ENCODE measurements around the gene PTTG1IP2. TPM values are rescaled to one million over a fixed set of nuclear protein-coding genes. Genes with fewer than 3 reads are reported as not detected.

Gene PTTG1IP2
- total RNA-seq, 4 donors from 2014 or later: not detected

DNA sequence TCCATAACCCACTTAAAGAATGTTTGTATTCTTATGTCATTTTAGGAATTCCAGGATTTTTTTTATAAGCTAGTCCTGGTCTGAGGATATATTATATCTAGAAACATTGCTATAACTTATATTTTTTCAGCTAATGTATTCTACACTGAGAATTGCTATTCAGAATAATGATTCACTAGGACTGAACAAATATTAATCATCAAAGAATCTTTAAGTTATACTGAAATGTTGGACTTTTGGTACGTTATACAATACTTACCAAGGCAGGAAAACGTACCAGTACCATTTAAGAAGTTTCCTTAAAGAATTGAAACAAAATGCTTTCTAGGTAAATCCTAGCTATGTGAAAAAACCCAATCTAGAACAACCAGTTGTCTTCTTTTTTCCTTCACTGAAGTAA is 18.4 kb downstream of the PTTG1IP2 start:
- 42 to 55% methylated on average over 2 of the region's 2 CpGs for WGBS, 2 donors (ENCODE audit: low coverage in 1 of 2)
- TF ChIP-seq POLR2A (IDR thresholded peaks at IDR 0.05): no peak
- TF ChIP-seq EP300 (IDR thresholded peaks at IDR 0.05; ENCODE audit: low read depth): no peak
- no peak for TF ChIP-seq POLR2AphosphoS5 (IDR thresholded peaks at IDR 0.05)
- TF ChIP-seq, protein P1, sequence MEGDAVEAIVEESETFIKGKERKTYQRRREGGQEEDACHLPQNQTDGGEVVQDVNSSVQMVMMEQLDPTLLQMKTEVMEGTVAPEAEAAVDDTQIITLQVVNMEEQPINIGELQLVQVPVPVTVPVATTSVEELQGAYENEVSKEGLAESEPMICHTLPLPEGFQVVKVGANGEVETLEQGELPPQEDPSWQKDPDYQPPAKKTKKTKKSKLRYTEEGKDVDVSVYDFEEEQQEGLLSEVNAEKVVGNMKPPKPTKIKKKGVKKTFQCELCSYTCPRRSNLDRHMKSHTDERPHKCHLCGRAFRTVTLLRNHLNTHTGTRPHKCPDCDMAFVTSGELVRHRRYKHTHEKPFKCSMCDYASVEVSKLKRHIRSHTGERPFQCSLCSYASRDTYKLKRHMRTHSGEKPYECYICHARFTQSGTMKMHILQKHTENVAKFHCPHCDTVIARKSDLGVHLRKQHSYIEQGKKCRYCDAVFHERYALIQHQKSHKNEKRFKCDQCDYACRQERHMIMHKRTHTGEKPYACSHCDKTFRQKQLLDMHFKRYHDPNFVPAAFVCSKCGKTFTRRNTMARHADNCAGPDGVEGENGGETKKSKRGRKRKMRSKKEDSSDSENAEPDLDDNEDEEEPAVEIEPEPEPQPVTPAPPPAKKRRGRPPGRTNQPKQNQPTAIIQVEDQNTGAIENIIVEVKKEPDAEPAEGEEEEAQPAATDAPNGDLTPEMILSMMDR (IDR thresholded peaks at IDR 0.05): no peak
- H3K36me3 ChIP-seq: no peaks in the 10 kb centered on the region
- no peak overlapping the region for H3K27ac ChIP-seq
- in situ Hi-C loops (cut with MboI; ENCODE audit: low pct_ligation_motif_present in 1 of 4, low pct_unique_long_range_greater_than_20kb in 1 of 4, low sequenced_read_pairs in 3 of 4): no loop called here
- H3K9me3 ChIP-seq: no peaks in the 10 kb centered on the region
- H3K4me1 ChIP-seq: peaks cover 0 to 9% (median 4%) of the 10 kb centered on the region in 4 donors
- H3K27me3 ChIP-seq: no peaks in the 10 kb centered on the region
- no peak for DNase-seq
- intact Hi-C loops (cut with DNase I; ENCODE audit: low total_unique reads): no loop called here
- no peak overlapping the region for H3K4me3 ChIP-seq

DNA sequence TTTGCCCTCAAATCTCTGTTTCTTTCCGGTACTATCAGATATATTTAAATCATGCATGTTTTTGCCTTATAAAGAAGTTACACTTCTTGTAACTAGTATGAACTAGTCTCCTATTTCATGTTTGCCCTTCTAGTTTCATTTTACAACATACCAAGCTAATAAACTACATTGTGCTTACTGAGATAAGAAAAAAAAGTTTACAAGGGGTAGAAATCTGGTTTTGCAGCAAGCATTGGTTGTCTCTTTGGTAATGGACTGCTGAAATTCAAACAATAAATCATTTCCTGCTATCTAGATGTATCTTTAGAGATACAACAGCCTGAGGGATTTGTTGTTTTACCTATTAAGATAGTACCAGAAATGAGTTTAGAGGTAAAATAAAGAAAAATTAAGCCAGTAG is 18.8 kb downstream of the PTTG1IP2 start:
- Histone ChIP-seq H3K4me3 (no peak overlapping the region), H3K4me1 (peaks cover 0 to 9% (median 4%) of the 10 kb centered on the region in 4 donors), H3K36me3 (no peaks in the 10 kb centered on the region), H3K27ac (no peak overlapping the region), H3K9me3 (no peaks in the 10 kb centered on the region), H3K27me3 (no peaks in the 10 kb centered on the region)
- TF ChIP-seq, protein P1 (IDR thresholded peaks at IDR 0.05): no peak
- TF ChIP-seq POLR2AphosphoS5 (IDR thresholded peaks at IDR 0.05) (no peak), POLR2A (IDR thresholded peaks at IDR 0.05) (no peak), EP300 (IDR thresholded peaks at IDR 0.05; ENCODE audit: low read depth) (no peak)
- intact Hi-C loops (cut with DNase I; ENCODE audit: low total_unique reads): no loop called here
- no peak for DNase-seq
- in situ Hi-C loops (cut with MboI; ENCODE audit: low pct_ligation_motif_present in 1 of 4, low pct_unique_long_range_greater_than_20kb in 1 of 4, low sequenced_read_pairs in 3 of 4): no loop called here
- WGBS, 2 donors (ENCODE audit: low coverage in 1 of 2): 41 to 56% methylated on average over 1 of the region's 1 CpG

DNA sequence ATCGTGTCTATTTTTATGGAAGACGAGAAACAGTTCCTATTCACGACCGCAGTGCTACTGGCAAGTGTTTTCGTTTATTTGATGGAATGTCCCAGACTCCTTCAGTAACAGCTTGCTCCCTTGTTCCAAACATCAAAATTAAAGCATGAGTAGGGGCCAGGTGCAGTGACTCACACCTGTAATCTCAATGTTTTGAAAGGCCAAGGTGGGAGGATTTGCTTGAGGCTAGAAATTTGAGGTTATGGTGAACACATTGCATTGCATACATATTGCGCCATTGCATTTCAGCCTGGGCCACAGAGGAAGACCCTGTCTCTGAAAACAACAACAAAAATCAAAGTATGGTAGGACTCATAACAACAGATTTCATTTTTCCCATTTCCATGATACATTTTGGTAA is 22.8 kb downstream of the PTTG1IP2 start:
- Histone ChIP-seq H3K36me3 (no peaks in the 10 kb centered on the region), H3K9me3 (no peaks in the 10 kb centered on the region), H3K27ac (no peak overlapping the region), H3K4me1 (peaks cover 0 to 9% (median 4%) of the 10 kb centered on the region in 4 donors), H3K4me3 (no peak overlapping the region), H3K27me3 (no peaks in the 10 kb centered on the region)
- intact Hi-C loops (cut with DNase I; ENCODE audit: low total_unique reads) (no loop called here), in situ Hi-C loops (cut with MboI; ENCODE audit: low pct_ligation_motif_present in 1 of 4, low pct_unique_long_range_greater_than_20kb in 1 of 4, low sequenced_read_pairs in 3 of 4) (no loop called here)
- no peak for DNase-seq
- 89 to 90% methylated on average over 6 of the region's 6 CpGs for WGBS, 2 donors (ENCODE audit: low coverage in 1 of 2)
- TF ChIP-seq POLR2A (IDR thresholded peaks at IDR 0.05) (no peak), POLR2AphosphoS5 (IDR thresholded peaks at IDR 0.05) (no peak), EP300 (IDR thresholded peaks at IDR 0.05; ENCODE audit: low read depth) (no peak)
- TF ChIP-seq, protein P1 (IDR thresholded peaks at IDR 0.05): no peak

DNA sequence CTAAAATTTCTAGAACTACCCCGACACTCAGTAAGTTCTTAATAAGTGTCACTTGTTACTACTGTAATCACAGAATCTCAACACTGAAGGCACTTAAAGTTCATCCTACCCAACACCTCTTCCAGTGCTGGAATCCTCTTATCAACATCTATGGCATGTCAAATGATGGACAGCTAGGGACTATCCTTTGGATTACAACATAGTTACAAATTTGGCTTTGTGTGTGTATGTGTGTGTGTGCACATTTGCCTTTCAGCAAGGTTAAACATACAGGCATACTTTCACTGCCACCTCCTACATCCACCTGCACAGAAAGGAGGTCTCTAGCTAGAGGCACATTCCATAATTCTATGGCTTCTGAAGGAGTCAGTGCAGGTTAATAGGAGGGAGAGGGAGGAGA is 25.8 kb downstream of the PTTG1IP2 start:
- Histone ChIP-seq H3K4me3 (no peak overlapping the region), H3K4me1 (no peaks in the 10 kb centered on the region), H3K9me3 (no peaks in the 10 kb centered on the region), H3K27ac (no peak overlapping the region), H3K27me3 (no peaks in the 10 kb centered on the region), H3K36me3 (no peaks in the 10 kb centered on the region)
- TF ChIP-seq, protein P1 (IDR thresholded peaks at IDR 0.05): no peak
- TF ChIP-seq POLR2AphosphoS5 (IDR thresholded peaks at IDR 0.05): no peak
- no peak for TF ChIP-seq EP300 (IDR thresholded peaks at IDR 0.05; ENCODE audit: low read depth)
- TF ChIP-seq POLR2A (IDR thresholded peaks at IDR 0.05): no peak
- 83 to 100% methylated on average over 1 of the region's 1 CpG for WGBS, 2 donors (ENCODE audit: low coverage in 1 of 2)
- intact Hi-C loops (cut with DNase I; ENCODE audit: low total_unique reads): no loop called here
- in situ Hi-C loops (cut with MboI; ENCODE audit: low pct_ligation_motif_present in 1 of 4, low pct_unique_long_range_greater_than_20kb in 1 of 4, low sequenced_read_pairs in 3 of 4): no loop called here
- DNase-seq: no peak
